Activated CD4-positive, alpha-beta memory T cell treated with anti-CD3 and anti-CD28 coated beads, Interleukin-2, amount 10 ng/mL, durations not matched to agents 7 days and 5 days (primary cell): ENCODE data around the gene SCART1. TPM values are rescaled to one million over a fixed set of nuclear protein-coding genes. Genes with fewer than 3 reads are reported as not detected.
"Not testable (repeated sequence)": the region's sequence is repeated elsewhere in the genome, so short reads cannot be mapped to it uniquely, and the experiment has no call there.

Source experiments
- CTCF ChIA-PET: fragments of 350-600 bp; sonication (Branson Sonifier 250); formaldehyde crosslinking; loops from one replicate; lab custom pipeline; 2021; ENCODE audit warnings: antibody characterized with exemption, inconsistent platforms; lab: Charles Lee
- POLR2A ChIA-PET: fragments of 350-600 bp; sonication (Branson Sonifier 250); formaldehyde crosslinking; loops from one replicate; lab custom pipeline; 2021; ENCODE audit warnings: antibody characterized with exemption; lab: Charles Lee
- DNase-seq: peaks from one replicate; pipeline ENCODE4 v3.0.0-alpha.2; 2020
- H3K27ac Mint-ChIP-seq: one replicate; pipeline ENCODE4 v1.8.0; 2021; ENCODE audit warnings: mild to moderate bottlenecking, mixed read lengths
- H3K27me3 Mint-ChIP-seq: one replicate; pipeline ENCODE4 v1.8.0; 2021; ENCODE audit warnings: mixed read lengths
- H3K36me3 Mint-ChIP-seq: one replicate; pipeline ENCODE4 v1.8.0; 2021; ENCODE audit warnings: low read depth, mixed read lengths
- H3K4me1 Mint-ChIP-seq: one replicate; pipeline ENCODE4 v1.8.0; 2021; ENCODE audit warnings: mixed read lengths
- H3K4me3 Mint-ChIP-seq: one replicate; pipeline ENCODE4 v1.8.0; 2021; ENCODE audit warnings: mild to moderate bottlenecking, mixed read lengths
- H3K9me3 Mint-ChIP-seq: one replicate; pipeline ENCODE4 v1.8.0; 2021; ENCODE audit warnings: mixed read lengths
- total RNA-seq, 2 experiments: library from RNA; stranded (reverse); gene quantifications; one replicate each; pipeline ENCODE4 v1.2.3, GENCODE V29; 2021

Gene SCART1
- total RNA-seq, 2 experiments from 2014 or later, result 15.3 to 15.4 TPM

- H3K27me3 Mint-ChIP-seq, result peaks cover 12% of the 10 kb centered on the region
- H3K9me3 Mint-ChIP-seq, CTCF ChIA-PET, POLR2A ChIA-PET, DNase-seq, H3K36me3 Mint-ChIP-seq, H3K4me1 Mint-ChIP-seq, H3K4me3 Mint-ChIP-seq, H3K27ac Mint-ChIP-seq: not testable (repeated sequence)
These were observed 45.4 kb downstream of the SCART1 start for GRCh38 chr10:133499176-133499575.

- H3K9me3 Mint-ChIP-seq, H3K27me3 Mint-ChIP-seq, H3K27ac Mint-ChIP-seq, POLR2A ChIA-PET, DNase-seq, CTCF ChIA-PET, H3K4me1 Mint-ChIP-seq, H3K4me3 Mint-ChIP-seq, H3K36me3 Mint-ChIP-seq: not testable (repeated sequence)
These were observed 47.2 kb downstream of the SCART1 start for GRCh38 chr10:133500897-133501296.

- H3K27me3 Mint-ChIP-seq, result peaks cover 49% of the 10 kb centered on the region
- ChIA-PET POLR2A (no interaction called here), CTCF (interaction anchor here (1.9 to 2.8 kb wide), 2 partner anchors 10 to 71 kb away, joined by 9 to 15 read pairs; no protein-coding TSS in a partner anchor)
- H3K27ac Mint-ChIP-seq, result no peak overlapping the region
- peaks cover 2% of the 10 kb centered on the region for H3K9me3 Mint-ChIP-seq
- no peak overlapping the region for H3K4me3 Mint-ChIP-seq
- no peak for DNase-seq
- no peaks in the 10 kb centered on the region for H3K36me3 Mint-ChIP-seq
- no peaks in the 10 kb centered on the region for H3K4me1 Mint-ChIP-seq
These were observed 56.0 kb downstream of the SCART1 start for GRCh38 chr10:133509700-133510099.

- H3K36me3 Mint-ChIP-seq, result no peaks in the 10 kb centered on the region
- peaks cover 52% of the 10 kb centered on the region for H3K27me3 Mint-ChIP-seq
- DNase-seq, result no peak
- H3K4me3 Mint-ChIP-seq, result no peak overlapping the region
- ChIA-PET CTCF (interaction anchor here (1.0 kb wide), 1 partner anchor 73 kb away, joined by 3 read pairs; no protein-coding TSS in a partner anchor), POLR2A (no interaction called here)
- H3K9me3 Mint-ChIP-seq, result peaks cover 2% of the 10 kb centered on the region
- no peak overlapping the region for H3K27ac Mint-ChIP-seq
- H3K4me1 Mint-ChIP-seq, result no peaks in the 10 kb centered on the region
These were observed 57.7 kb downstream of the SCART1 start for GRCh38 chr10:133511408-133511807.

- H3K4me3 Mint-ChIP-seq, result no peak overlapping the region
- peaks cover 54% of the 10 kb centered on the region for H3K27me3 Mint-ChIP-seq
- DNase-seq, result no peak
- H3K36me3 Mint-ChIP-seq, result no peaks in the 10 kb centered on the region
- H3K27ac Mint-ChIP-seq, result no peak overlapping the region
- POLR2A ChIA-PET, result no interaction called here
- CTCF ChIA-PET, result interaction anchor here (1.0 kb wide), 1 partner anchor 73 kb away, joined by 3 read pairs; no protein-coding TSS in a partner anchor
- H3K4me1 Mint-ChIP-seq, result no peaks in the 10 kb centered on the region
- H3K9me3 Mint-ChIP-seq, result peaks cover 2% of the 10 kb centered on the region
These were observed 58.3 kb downstream of the SCART1 start for GRCh38 chr10:133511907-133512528.

- DNase-seq, result no peak
- H3K27me3 Mint-ChIP-seq, result peaks cover 44% of the 10 kb centered on the region
- POLR2A ChIA-PET, result no interaction called here
- H3K4me1 Mint-ChIP-seq, result peaks cover 11% of the 10 kb centered on the region
- H3K36me3 Mint-ChIP-seq, result no peaks in the 10 kb centered on the region
- no peak overlapping the region for H3K27ac Mint-ChIP-seq
- CTCF ChIA-PET, result interaction anchor here (2.1 kb wide), 1 partner anchor 78 kb away, joined by 12 read pairs; no protein-coding TSS in a partner anchor
- H3K9me3 Mint-ChIP-seq, result peaks cover 2% of the 10 kb centered on the region
- H3K4me3 Mint-ChIP-seq, result no peak overlapping the region
These were observed 61.7 kb downstream of the SCART1 start for GRCh38 chr10:133515471-133515870.

- ChIA-PET CTCF (interaction anchor here (2.1 kb wide), 1 partner anchor 78 kb away, joined by 12 read pairs; no protein-coding TSS in a partner anchor), POLR2A (no interaction called here)
- Mint-ChIP-seq H3K9me3 (no peaks in the 10 kb centered on the region), H3K4me3 (no peak overlapping the region), H3K27me3 (peaks cover 45% of the 10 kb centered on the region), H3K4me1 (peaks cover 15% of the 10 kb centered on the region), H3K36me3 (peaks cover 2% of the 10 kb centered on the region), H3K27ac (no peak overlapping the region)
- no peak for DNase-seq
These were observed 62.3 kb downstream of the SCART1 start for GRCh38 chr10:133516057-133516456.

- H3K4me3 Mint-ChIP-seq, H3K27ac Mint-ChIP-seq, H3K36me3 Mint-ChIP-seq, DNase-seq, POLR2A ChIA-PET, H3K9me3 Mint-ChIP-seq: not testable (repeated sequence)
- peaks cover 15% of the 10 kb centered on the region for H3K4me1 Mint-ChIP-seq
- H3K27me3 Mint-ChIP-seq, result peaks cover 45% of the 10 kb centered on the region
- CTCF ChIA-PET, result interaction anchor here (2.5 to 3.3 kb wide), 2 partner anchors 9 to 80 kb away, joined by 9 to 29 read pairs; no protein-coding TSS in a partner anchor
These were observed 64.8 kb downstream of the SCART1 start for GRCh38 chr10:133518517-133518916.

Other genes with a start within 250 kb of the SCART1 start
- not detected for gene UTF1, start 223.7 kb upstream of the SCART1 start, total RNA-seq
- not detected for gene VENTX, start 216.1 kb upstream of the SCART1 start, total RNA-seq
- gene ADAM8, start 177.1 kb upstream of the SCART1 start, total RNA-seq, result 100 to 1,000 TPM; 206 to 207 TPM
- 10 to 100 TPM; 52.3 to 58.2 TPM for gene TUBGCP2, start 145.1 kb upstream of the SCART1 start, total RNA-seq
- gene ZNF511, start 145.0 kb upstream of the SCART1 start, total RNA-seq, result 10 to 100 TPM; 45.7 to 52.7 TPM
- gene CALY, start 117.0 kb upstream of the SCART1 start, total RNA-seq, result not detected
- not detected for gene PRAP1, start 106.6 kb upstream of the SCART1 start, total RNA-seq
- 10 to 100 TPM; 11.2 to 11.4 TPM for gene FUOM, start 95.9 kb upstream of the SCART1 start, total RNA-seq
- gene ECHS1, start 80.6 kb upstream of the SCART1 start, total RNA-seq, result 10 to 100 TPM; 31.3 to 31.6 TPM
- 1 to 10 TPM; 5.9 to 7.8 TPM for gene PAOX, start 74.7 kb upstream of the SCART1 start, total RNA-seq
- 10 to 100 TPM; 41.7 to 42.2 TPM for gene MTG1, start 59.8 kb upstream of the SCART1 start, total RNA-seq
- not detected for gene SPRN, start 29.3 kb upstream of the SCART1 start, total RNA-seq
- gene CYP2E1, start 73.4 kb downstream of the SCART1 start, total RNA-seq, result under 1 TPM; 0.43 to 0.76 TPM
- gene SYCE1, start 111.6 kb downstream of the SCART1 start, total RNA-seq, result under 1 TPM in 1 of 2 experiments, not detected in 1; 0.13 TPM
- gene FRG2B, start 172.8 kb downstream of the SCART1 start, total RNA-seq, result not detected